Neural crest cell (in vitro differentiated cells): ENCODE results near the gene FGF2. TPM values are rescaled to one million over a fixed set of nuclear protein-coding genes. Genes with fewer than 3 reads are reported as not detected.

Experiments used
- DNase-seq: peaks from one replicate; pipeline ENCODE4 v3.0.0; 2021; ENCODE audit warnings: low read depth, mixed read lengths, low spot score
- H3K27ac Mint-ChIP-seq: one replicate; pipeline ENCODE4 v1.8.0; 2021; ENCODE audit warnings: mild to moderate bottlenecking, mixed read lengths; ENCODE audit not compliant: unreplicated experiment
- H3K27me3 Mint-ChIP-seq: 2 replicates; pipeline ENCODE4 v1.8.0; 2021; ENCODE audit warnings: low read depth, mild to moderate bottlenecking, mixed read lengths
- H3K36me3 Mint-ChIP-seq: 2 replicates; pipeline ENCODE4 v1.8.0; 2021; ENCODE audit warnings: low read depth, mild to moderate bottlenecking, mixed read lengths
- H3K4me1 Mint-ChIP-seq: 2 replicates; pipeline ENCODE4 v1.8.0; 2021; ENCODE audit warnings: mixed read lengths
- H3K4me3 Mint-ChIP-seq: one replicate; pipeline ENCODE4 v1.8.0; 2021; ENCODE audit warnings: mild to moderate bottlenecking, mixed read lengths
- H3K9me3 Mint-ChIP-seq: 2 replicates; pipeline ENCODE4 v1.8.0; 2021; ENCODE audit warnings: mixed read lengths
- total RNA-seq: library from RNA; stranded (reverse); gene quantifications from 2 replicates; pipeline ENCODE4 v1.2.1, GENCODE V29; 2021
- TF ChIP-seq, protein P1 (sequence below): fragments of 200-600 bp; sonication (generic); conservative IDR thresholded peaks from 2 replicates; pipeline ENCODE4 v1.5.0; 2021; ENCODE audit warnings: antibody characterized with exemption, mild to moderate bottlenecking

Gene FGF2
- total RNA-seq, 1 donor from 2014 or later: 14.6 TPM

DNA sequence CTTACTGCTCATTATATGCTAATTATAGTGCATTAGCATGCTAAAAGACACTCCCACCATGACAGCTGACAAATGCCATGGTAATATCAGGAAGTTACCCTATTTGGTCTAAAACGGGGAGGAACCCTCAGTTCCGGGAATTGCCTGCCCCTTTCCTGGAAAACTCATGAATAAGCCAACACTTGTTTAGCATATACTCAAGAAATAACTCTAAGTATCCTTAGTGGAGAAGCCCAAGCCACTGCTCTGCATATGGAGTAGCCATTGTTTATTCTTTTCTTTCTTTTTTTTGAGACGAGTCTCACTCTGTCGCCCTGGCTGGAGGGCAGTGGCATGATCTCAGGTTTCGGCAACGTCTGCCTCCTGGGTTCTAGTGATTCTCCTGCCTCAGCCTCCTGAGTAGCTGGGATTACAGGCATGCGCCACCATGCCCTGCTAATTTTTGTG lies 80.3 kb downstream of the FGF2 start:
- no peak overlapping the region for H3K27ac Mint-ChIP-seq
- TF ChIP-seq, protein P1, sequence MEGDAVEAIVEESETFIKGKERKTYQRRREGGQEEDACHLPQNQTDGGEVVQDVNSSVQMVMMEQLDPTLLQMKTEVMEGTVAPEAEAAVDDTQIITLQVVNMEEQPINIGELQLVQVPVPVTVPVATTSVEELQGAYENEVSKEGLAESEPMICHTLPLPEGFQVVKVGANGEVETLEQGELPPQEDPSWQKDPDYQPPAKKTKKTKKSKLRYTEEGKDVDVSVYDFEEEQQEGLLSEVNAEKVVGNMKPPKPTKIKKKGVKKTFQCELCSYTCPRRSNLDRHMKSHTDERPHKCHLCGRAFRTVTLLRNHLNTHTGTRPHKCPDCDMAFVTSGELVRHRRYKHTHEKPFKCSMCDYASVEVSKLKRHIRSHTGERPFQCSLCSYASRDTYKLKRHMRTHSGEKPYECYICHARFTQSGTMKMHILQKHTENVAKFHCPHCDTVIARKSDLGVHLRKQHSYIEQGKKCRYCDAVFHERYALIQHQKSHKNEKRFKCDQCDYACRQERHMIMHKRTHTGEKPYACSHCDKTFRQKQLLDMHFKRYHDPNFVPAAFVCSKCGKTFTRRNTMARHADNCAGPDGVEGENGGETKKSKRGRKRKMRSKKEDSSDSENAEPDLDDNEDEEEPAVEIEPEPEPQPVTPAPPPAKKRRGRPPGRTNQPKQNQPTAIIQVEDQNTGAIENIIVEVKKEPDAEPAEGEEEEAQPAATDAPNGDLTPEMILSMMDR: no peak
- H3K9me3 Mint-ChIP-seq: no peaks in the 10 kb centered on the region
- H3K27me3 Mint-ChIP-seq: no peaks in the 10 kb centered on the region
- DNase-seq: no peak
- no peak overlapping the region for H3K4me3 Mint-ChIP-seq
- peaks cover 4% of the 10 kb centered on the region for H3K36me3 Mint-ChIP-seq
- H3K4me1 Mint-ChIP-seq: peaks cover 4% of the 10 kb centered on the region

GRCh38 chr4:122908223-122908622 lies 81.6 kb downstream of the FGF2 start:
- H3K36me3 Mint-ChIP-seq: peaks cover 4% of the 10 kb centered on the region
- H3K27ac Mint-ChIP-seq: no peak overlapping the region
- no peaks in the 10 kb centered on the region for H3K27me3 Mint-ChIP-seq
- peaks cover 8% of the 10 kb centered on the region for H3K4me1 Mint-ChIP-seq
- H3K9me3 Mint-ChIP-seq: no peaks in the 10 kb centered on the region
- no peak for DNase-seq
- no peak overlapping the region for H3K4me3 Mint-ChIP-seq
- TF ChIP-seq, protein P1: no peak

DNA sequence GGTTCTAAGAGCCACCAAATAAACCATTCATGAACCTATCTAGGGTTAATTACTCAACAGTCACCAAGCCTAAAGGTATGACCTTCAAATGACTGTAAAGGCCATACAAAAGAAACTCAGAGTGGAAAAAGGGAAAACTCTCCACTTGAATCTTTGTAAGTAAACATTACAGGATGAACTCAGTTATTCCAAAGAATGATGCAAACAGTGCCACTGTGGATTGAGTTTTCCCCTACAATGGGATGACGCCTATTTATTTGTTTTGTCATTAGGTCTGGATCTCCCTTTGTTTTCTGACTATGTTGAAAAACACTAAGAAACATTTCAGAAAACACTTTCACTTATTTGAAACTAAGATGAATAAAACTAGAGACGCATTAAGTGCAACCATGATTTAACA lies 83.1 kb downstream of the FGF2 start:
- DNase-seq: no peak
- Mint-ChIP-seq H3K4me1 (peaks cover 9% of the 10 kb centered on the region), H3K4me3 (no peak overlapping the region), H3K36me3 (peaks cover 3% of the 10 kb centered on the region), H3K27ac (no peak overlapping the region), H3K27me3 (no peaks in the 10 kb centered on the region), H3K9me3 (no peaks in the 10 kb centered on the region)
- TF ChIP-seq, protein P1: no peak

GRCh38 chr4:122911588-122911987 lies 85.0 kb downstream of the FGF2 start:
- TF ChIP-seq, protein P1: no peak
- Mint-ChIP-seq H3K27me3 (no peaks in the 10 kb centered on the region), H3K36me3 (peaks cover 2% of the 10 kb centered on the region), H3K27ac (no peak overlapping the region), H3K4me3 (no peak overlapping the region), H3K9me3 (no peaks in the 10 kb centered on the region), H3K4me1 (peaks cover 9% of the 10 kb centered on the region)
- DNase-seq: no peak

DNA sequence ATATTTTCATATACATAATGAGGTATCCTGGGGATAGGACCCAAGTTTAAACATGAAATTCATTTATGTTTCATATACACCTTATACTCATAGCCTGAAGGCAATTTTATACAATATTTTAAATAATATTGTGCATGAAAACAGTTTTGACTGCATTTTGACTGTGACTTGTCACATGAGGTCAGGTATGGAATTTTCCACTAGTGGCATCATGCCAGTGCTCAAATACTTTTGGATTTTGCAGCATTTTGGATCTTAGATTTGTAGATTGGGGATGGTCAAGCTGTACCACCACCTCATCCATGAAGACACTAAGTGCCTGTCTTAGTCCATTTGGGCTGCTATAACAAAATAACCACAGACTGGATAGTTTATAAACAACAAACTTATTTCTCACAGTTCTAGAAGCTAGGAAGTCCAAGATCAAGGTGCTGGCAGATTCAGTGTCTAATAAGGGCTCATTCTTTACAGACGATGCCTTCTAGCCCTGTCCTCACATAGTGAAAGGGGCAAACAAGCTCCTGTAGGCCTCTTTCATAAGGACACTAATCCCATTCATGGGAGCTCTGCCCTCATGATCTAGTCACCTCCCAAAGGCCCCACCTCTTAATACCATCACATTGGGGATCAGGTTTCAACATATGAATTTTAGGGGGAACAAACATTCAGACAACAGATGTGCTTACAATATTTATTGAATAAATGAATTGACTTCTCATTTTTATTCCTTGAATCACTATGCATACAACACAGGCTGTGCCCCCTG lies 86.4 kb downstream of the FGF2 start:
- DNase-seq: no peak
- no peaks in the 10 kb centered on the region for H3K27me3 Mint-ChIP-seq
- H3K27ac Mint-ChIP-seq: no peak overlapping the region
- H3K9me3 Mint-ChIP-seq: no peaks in the 10 kb centered on the region
- TF ChIP-seq, protein P1: no peak
- no peak overlapping the region for H3K4me3 Mint-ChIP-seq
- H3K4me1 Mint-ChIP-seq: peaks cover 9% of the 10 kb centered on the region
- H3K36me3 Mint-ChIP-seq: peaks cover 2% of the 10 kb centered on the region
